HG03196 (cell line): Measurements from ENCODE around the gene ATP10D.

Experiments
- ATAC-seq: cut with Tn5 transposase; IDR thresholded peaks from one replicate; pipeline ENCODE4 v1.9.1; 2021; ENCODE audit not compliant: unreplicated experiment

ATP10D gene

GRCh38 chr4:47485047-47485692 is at the start of gene ATP10D:
Gene ATP10D, plus strand, starts transcription at chr4:47485275. Its CDS starts 27,266 bp downstream, at chr4:47512541.
- ATAC-seq = peak; percentile 95

GRCh38 chr4:47442980-47443379 is 42.1 kb upstream of the ATP10D start:
- peak; percentile 87 for ATAC-seq

DNA sequence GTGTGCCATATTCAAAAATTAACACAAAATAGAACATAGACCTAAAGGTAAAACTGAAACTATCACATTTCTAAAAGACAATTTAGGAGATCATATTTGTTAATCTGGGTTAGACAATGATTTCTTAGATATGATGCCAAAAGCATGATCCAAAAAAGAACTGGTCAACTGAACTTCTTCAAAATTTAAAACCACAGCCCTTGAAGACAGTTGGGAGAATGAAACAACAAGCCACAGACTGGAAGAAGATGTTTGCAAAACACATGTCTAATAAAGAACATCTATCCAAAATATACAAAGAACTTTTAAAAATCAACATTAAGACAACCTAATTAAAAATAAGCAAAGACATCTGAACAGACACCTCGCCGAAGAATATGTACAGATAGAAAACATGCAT is 41.0 kb upstream of the ATP10D start:
- ATAC-seq = no peak

DNA sequence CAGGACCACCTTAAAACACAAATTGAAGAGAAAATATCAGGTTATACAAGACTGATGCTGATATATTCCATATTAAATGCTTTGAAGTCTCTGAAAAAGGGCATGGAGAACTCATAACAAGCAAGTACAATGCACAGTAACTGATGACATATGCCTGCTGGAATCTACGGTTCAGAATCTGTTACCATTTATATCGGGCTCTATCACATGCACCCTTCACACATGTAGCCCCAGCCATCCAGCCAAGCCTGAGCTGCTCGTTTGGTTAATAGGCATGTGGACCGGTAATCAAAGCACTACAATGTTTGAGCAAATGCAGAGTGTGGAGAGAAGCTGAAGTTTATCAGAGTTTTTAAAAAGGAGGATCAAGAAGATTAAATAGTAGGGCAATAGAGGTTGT is 33.4 kb upstream of the ATP10D start:
- ATAC-seq = no peak

- peak; percentile 16 for ATAC-seq
Observed at GRCh38 chr4:47462799-47463234, 22.3 kb upstream of the ATP10D start.

GRCh38 chr4:47463235-47463956 is 21.7 kb upstream of the ATP10D start, which contains the start of gene COMMD8:
Gene COMMD8, minus strand, starts transcription at chr4:47463702. Its CDS starts 51 bp downstream, at chr4:47463651.
- peak; percentile 93 for ATAC-seq

DNA sequence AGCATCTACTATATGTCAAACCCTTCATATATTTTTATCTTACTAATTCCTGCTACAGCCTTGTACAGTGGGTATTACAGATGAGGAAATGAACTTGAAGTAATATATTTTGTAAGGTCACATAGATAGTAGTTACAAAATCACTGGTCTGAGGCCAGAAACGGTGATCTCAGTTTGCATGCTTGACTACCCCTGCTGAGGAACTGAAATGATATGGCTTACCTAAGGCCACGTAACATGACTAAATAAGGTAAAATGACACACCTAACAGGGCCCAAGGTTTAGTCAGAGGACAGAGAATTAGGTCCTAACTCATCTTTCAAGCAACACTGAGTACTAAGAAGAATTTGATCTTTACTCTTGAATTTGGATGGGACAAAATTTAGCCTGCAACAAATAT is 20.1 kb upstream of the ATP10D start:
- peak; percentile 32 for ATAC-seq

GRCh38 chr4:47466056-47466785 is 18.9 kb upstream of the ATP10D start:
- ATAC-seq = no peak

DNA sequence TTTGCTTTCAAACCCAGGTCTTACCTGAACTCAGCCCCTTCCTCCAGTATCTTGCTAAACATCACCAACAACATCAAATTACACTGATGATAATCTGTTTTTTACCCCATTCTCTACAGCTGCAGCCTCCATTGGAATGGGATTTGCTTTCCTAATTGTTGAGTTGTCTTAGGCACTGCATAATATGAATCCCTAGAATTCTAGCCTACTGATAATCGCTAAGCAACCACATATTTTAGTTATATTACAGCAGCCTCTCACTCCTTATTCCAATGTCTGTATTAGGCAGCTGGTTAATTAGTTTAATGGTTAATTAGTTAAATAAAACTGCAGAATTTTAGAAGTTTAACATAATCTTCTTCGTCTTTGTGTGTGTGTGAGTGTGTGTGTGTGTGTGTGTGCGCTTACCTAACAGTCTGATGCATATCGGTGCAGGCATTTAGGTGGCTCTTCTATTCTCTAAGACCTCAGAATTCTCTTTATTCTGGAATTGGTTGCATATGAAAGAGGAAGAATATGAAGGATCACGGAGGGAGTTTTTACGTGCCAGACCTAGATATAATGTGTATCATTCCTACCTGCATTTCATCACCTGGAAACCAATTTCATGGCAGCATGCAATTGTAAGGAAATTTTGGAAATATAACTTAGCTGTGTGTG is 16.2 kb upstream of the ATP10D start:
- no peak for ATAC-seq

DNA sequence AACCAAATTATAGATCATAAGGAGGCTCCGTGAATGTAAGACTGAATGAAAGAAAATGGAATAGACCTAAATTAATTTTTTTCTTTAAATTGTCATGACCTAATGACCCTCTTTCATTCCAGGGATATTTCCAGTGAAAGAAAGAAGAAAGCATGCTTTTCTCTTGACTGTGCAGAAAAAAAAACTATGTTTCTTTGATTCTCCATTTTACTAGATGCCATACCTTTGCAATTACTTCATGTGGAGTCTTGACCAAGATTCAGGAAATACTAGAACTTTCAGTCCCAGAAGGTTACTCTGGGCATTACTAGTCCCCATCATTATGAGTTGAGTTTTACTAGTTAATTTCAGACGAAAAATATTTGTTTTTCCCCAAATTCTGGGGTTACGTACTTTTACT is 15.1 kb upstream of the ATP10D start:
- ATAC-seq = no peak

DNA sequence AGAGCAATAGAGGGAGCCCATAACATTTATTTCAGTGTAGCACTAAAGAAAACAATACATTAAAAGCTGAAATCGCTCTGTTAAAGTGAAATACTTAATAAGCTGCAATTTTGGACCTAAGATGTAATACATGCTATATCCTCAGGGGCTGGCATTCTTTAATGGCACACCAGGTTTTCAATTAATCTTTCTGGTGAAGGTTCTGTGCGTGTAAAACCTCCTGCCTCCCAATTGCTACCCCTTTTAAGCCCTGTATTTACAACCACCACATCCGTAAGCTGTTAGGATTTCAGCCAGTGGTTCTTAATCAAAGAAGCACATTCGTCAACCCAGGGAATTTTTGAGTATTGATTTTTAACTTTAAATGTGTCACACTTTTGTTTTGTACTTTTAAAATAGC is 14.0 kb upstream of the ATP10D start:
- ATAC-seq = no peak

GRCh38 chr4:47471591-47471990 is 13.5 kb upstream of the ATP10D start:
- no peak for ATAC-seq

GRCh38 chr4:47473141-47473750 is 11.8 kb upstream of the ATP10D start:
- no peak for ATAC-seq

GRCh38 chr4:47474799-47475198 is 10.3 kb upstream of the ATP10D start:
- no peak for ATAC-seq

- no peak for ATAC-seq
Observed at GRCh38 chr4:47475411-47475810, 9.7 kb upstream of the ATP10D start.

- ATAC-seq = no peak
Observed at GRCh38 chr4:47478804-47479203, 6.3 kb upstream of the ATP10D start.

- no peak for ATAC-seq
Observed at GRCh38 chr4:47482326-47482725, 2.7 kb upstream of the ATP10D start.

- peak; percentile 8 for ATAC-seq
Observed at GRCh38 chr4:47483745-47484144, 1.3 kb upstream of the ATP10D start.

GRCh38 chr4:47484168-47484567 is 907 bp upstream of the ATP10D start:
- peak; percentile 17 for ATAC-seq

DNA sequence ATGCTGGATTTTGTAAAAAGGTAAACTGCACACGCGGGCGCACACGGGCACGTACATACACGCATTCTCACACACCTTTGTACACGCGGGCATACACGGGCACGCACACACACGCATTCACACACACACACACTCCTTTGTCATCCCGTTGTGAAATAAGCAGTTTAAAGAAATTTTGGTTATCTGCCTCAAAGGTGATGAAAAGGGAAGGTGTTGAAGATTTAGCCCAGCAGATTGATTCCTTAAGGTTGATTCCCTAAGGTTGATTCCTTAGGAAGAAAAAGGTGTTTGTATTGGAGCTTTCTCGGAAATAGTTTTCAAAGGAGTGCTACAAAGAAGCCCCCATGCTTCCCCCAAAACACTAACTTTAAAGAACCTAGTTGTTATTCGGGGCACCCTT is 693 bp downstream of the ATP10D start:
- no peak for ATAC-seq

DNA sequence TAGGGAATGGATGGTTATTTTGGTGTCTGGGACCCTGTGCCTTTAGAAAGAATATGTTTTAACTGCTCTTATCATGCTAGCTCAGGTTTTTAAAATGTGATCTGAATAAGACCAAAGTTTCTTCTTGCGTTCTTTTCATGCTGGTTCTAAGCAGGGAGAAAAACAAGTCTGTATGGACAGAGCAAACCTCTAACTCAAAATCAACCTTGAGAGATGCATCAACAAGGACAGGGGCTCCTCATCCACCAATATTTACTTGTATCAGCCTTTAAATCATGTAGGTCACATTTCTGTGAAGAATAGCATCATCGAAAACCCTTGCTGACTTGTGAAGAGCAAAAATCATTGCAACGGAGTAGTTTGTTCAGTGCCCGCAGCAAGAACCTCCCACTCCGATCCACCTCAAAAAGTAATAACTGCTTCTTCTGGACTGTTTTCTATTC is 1.2 kb downstream of the ATP10D start:
- ATAC-seq = no peak
